Measurements from ENCODE around the gene GDPD1.
"Not testable (repeated sequence)": the region's sequence is repeated elsewhere in the genome, so short reads cannot be mapped to it uniquely, and the experiment has no call there.

GDPD1 gene

DNA sequence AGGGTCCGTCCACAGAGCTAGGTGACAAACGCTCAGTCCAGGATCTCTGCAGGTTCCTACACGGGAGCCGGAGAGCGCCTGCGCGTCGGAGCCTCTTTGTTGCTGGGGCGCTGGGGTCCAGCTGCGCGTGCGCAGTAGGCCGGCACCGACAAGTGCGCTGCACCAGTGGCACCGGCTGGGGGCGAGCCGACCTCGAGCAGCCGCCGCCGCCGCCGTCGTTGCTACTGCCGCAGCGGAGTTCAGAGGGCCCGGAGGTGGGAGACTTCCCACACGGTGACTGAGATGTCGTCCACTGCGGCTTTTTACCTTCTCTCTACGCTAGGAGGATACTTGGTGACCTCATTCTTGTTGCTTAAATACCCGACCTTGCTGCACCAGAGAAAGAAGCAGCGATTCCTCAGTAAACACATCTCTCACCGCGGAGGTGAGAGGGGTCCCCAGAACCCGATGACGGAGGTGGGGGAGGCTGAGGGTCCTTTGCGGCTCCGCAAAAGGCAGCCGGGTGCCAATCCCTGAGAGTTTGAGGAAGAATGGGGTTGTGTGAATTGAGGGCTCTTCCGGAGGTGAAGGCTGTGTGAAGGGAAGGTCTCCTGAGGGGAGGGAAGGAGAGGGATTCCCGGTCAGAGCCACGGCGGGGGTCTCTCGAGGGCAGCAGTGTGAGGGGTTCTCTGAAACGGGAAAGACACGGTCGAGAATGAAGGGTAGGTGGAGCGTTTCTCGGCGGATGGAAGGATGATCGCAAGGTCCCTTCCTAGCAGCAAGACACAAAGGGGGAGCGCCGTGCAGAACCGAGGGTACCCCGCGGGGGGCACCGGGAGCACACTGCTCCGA, at the start of gene GDPD1:
Gene GDPD1, plus strand, starts transcription at position 184 of the 831 bp plus-strand sequence. Its CDS starts 99 bp downstream, at position 283.
- H3K9me3 Mint-ChIP-seq: no peaks in the 10 kb centered on the region
- peak within 1 kb of the TSS; percentile 97 to 99 for H3K4me3 Mint-ChIP-seq
- peak; percentile 99 for ATAC-seq
- peak; percentile 97 to 98 for DNase-seq
- peaks cover 18% of the 10 kb centered on the region for H3K4me1 Mint-ChIP-seq
- H3K27ac Mint-ChIP-seq: peak within 1 kb of the TSS; percentile 94 to 98
- no peaks in the 10 kb centered on the region for H3K27me3 Mint-ChIP-seq

DNA sequence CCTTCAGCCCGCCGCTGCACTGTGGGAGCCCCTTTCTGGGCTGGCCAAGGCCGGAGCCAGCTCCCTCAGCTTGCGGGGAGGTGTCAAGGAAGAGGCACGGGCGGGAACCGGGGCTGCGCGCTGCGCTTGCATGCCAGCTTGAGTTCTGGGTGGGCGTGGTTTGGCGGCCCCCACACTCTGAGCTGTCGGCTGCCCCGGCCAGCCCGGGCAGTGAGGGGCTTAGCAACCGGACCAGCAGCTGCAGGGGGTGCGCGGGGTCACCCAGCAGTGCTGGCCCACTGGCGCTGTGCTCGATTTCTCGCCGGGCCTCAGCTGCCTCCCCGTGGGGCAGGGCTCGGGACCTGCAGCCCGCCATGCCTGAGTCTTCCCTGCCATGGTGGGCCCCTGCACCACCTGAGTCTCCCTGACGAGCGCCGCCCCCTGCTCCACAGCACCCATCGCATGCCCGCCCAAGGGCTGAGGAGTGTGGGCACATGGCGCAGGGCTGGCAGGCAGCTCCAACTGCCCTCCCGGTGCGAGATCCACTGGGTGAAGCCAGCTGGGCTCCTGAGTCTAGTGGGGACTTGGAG, 47.8 kb upstream of the GDPD1 start:
- H3K27ac Mint-ChIP-seq: no peak overlapping the region
- no peaks in the 10 kb centered on the region for H3K9me3 Mint-ChIP-seq
- no peak overlapping the region for H3K4me3 Mint-ChIP-seq
- no peaks in the 10 kb centered on the region for H3K27me3 Mint-ChIP-seq
- DNase-seq (no peak), ATAC-seq (no peak)
- H3K4me1 Mint-ChIP-seq: no peaks in the 10 kb centered on the region

DNA sequence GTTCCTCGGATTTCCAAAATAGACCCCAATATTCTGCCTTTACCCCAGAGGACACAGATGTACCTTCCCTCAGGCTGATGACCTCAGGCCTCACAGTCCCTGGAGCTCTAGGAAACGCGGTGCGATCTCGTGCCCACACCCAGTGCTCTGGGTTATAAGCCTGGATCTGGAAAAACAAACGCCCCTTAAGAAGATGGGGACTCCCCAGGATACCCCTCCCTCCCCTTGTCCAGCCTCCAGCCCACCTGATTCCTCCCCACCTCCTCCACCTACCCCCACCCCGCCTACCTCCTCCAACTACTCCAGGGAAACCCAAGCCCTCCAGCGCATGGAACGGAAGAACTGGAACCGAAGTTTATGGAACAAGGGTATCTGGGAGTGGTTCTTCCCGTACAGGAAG, 45.6 kb upstream of the GDPD1 start:
- Mint-ChIP-seq H3K9me3 (no peaks in the 10 kb centered on the region), H3K27ac (no peak overlapping the region), H3K4me1 (no peaks in the 10 kb centered on the region), H3K4me3 (no peak overlapping the region), H3K27me3 (no peaks in the 10 kb centered on the region)
- ATAC-seq (no peak), DNase-seq (no peak)

DNA sequence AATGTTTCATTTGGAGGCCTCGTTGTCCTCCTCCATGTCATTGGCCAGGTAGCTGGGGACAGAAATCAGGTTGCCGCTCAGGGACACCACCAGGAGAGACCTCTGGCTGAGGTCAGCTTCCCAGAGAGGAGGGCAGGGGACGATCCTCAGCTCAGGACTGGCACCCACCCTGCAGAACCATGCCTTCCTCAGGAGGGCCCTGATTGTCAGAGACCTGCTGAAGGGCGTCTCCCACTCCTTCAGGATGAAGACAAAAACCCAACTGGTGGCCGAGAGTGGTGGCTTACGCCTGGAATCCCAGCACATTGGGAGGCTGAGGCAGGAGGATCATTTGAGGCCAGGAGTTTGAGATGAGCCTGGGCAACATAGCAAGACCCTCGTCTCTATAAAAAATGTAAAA, 45.2 kb upstream of the GDPD1 start:
- Mint-ChIP-seq H3K27me3 (no peaks in the 10 kb centered on the region), H3K4me3 (no peak overlapping the region), H3K27ac (no peak overlapping the region), H3K9me3 (no peaks in the 10 kb centered on the region), H3K4me1 (no peaks in the 10 kb centered on the region)
- DNase-seq: no peak
- ATAC-seq: no peak

DNA sequence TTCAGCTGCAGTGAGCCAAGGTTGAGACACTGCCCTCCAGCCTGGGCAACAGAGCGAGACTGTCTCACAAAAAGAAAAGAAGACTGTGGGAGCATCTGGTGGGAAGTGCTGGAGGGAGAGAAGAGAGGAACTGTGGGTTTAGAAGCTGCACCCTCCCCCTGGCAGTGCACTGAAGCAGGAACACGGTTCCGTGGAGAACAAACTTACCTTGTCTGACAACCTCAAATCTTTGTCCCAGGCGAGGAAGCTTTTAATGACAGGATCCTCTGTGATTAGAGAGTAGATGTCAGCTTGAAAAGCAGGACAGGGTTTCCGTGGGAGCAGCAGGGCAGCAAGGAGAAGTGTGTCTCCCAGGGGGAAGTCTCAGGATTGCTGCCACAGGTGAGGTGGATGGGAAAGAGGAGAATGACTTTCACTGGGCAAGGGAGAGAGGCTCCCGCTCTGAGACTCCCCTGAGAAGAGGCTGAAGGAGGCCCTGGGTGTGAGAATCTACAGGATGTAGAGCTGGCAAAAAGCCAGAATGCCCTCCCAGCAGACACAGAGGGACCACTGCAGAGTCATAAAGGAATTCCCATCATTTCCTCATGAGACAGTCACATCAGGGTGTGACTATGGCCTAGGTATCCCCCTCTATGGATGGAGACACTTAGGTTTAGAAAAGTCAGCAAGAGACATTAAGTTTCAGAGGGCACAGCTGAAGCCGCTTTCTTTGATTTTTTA, 41.9 kb upstream of the GDPD1 start:
- Mint-ChIP-seq H3K4me1 (no peaks in the 10 kb centered on the region), H3K9me3 (no peaks in the 10 kb centered on the region), H3K27ac (peak overlapping the region in 1 of 2 donors; percentile 77), H3K27me3 (no peaks in the 10 kb centered on the region), H3K4me3 (no peak overlapping the region)
- ATAC-seq: no peak
- no peak for DNase-seq

DNA sequence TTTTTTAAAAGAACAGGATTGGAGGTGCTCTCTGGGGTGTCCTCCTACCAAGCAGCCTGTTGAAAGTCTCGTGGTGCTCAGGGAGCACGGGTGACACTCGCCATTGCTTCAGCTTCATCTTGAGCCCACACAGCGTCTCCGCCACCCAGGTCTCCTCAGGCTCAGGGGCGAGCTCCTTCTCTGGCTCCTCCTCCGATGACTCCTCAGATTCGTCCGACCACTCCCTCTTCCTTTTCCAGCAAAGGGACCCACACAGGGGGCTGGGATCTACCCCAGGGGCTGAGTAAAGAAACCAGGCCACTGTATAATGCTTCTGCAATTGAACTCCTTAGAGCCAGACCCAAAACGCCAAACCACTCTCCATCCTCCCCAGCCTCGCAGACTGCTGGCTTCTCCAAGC, 40.7 kb upstream of the GDPD1 start:
- not testable (repeated sequence) for H3K27ac Mint-ChIP-seq, DNase-seq, H3K4me1 Mint-ChIP-seq, ATAC-seq, H3K4me3 Mint-ChIP-seq, H3K9me3 Mint-ChIP-seq, H3K27me3 Mint-ChIP-seq

DNA sequence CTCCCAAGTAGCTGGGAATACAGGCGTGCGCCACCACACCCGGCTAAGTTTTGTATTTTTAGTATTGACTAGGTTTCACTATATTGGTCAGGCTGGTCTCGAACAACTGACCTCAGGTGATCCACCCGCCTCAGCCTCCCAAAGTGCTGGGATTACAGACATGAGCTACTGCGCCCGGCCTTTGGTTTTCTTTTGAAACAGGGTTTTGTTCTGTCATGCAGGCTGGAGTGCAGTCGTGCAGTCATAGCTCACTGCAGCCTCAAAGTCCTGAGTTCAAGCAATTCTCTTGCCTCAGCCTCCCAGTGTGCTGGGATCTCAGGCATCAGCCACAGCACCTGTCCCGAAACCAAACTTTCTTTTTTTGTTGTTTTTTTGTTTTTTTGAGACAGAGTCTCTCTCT, 39.7 kb upstream of the GDPD1 start:
- no peaks in the 10 kb centered on the region for H3K4me1 Mint-ChIP-seq
- H3K27me3 Mint-ChIP-seq: no peaks in the 10 kb centered on the region
- H3K4me3 Mint-ChIP-seq: no peak overlapping the region
- ATAC-seq (no peak), DNase-seq (no peak)
- no peak overlapping the region for H3K27ac Mint-ChIP-seq
- H3K9me3 Mint-ChIP-seq: no peaks in the 10 kb centered on the region

DNA sequence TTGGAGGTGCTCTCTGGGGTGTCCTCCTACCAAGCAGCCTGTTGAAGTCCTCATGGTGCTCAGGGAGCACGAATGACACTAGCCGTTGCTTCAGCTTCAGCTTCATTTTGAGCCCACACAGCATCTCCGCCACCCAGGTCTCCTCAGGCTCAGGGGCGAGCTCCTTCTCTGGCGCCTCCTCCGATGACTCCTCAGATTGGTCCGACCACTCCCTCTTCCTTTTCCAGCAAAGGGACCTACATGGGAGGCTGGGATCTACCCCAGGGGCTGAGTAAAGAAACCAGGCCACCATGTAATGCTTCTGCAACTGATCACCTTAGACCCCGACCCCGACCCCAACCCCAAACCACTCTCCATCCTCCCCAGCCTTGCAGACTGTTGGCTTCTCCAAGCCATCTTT, 38.8 kb upstream of the GDPD1 start:
- ATAC-seq: no peak
- H3K9me3 Mint-ChIP-seq: no peaks in the 10 kb centered on the region
- H3K4me1 Mint-ChIP-seq: no peaks in the 10 kb centered on the region
- DNase-seq: no peak
- no peaks in the 10 kb centered on the region for H3K27me3 Mint-ChIP-seq
- no peak overlapping the region for H3K27ac Mint-ChIP-seq
- H3K4me3 Mint-ChIP-seq: no peak overlapping the region

DNA sequence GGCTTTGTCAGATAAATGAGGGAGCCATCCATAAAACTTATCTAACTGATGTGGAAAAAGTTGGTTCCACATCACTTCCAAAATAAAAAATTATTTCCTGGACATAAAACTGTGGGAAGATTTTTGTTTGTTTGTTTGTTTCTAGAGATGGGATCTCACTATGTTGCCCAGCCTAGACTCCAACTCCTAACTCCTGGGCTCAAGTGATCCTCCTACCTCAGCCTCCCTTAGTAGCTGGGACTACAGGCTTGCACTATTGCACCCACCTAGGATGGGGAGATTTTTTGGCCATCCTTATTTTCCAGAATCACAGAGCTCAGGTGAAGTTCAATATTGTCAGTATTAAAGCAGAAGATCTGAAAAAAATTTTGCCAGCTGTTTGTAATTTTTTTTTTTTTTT, 34.3 kb upstream of the GDPD1 start:
- ATAC-seq: no peak
- DNase-seq: no peak
- H3K4me3 Mint-ChIP-seq: no peak overlapping the region
- H3K4me1 Mint-ChIP-seq: no peaks in the 10 kb centered on the region
- H3K9me3 Mint-ChIP-seq: no peaks in the 10 kb centered on the region
- no peaks in the 10 kb centered on the region for H3K27me3 Mint-ChIP-seq
- no peak overlapping the region for H3K27ac Mint-ChIP-seq

DNA sequence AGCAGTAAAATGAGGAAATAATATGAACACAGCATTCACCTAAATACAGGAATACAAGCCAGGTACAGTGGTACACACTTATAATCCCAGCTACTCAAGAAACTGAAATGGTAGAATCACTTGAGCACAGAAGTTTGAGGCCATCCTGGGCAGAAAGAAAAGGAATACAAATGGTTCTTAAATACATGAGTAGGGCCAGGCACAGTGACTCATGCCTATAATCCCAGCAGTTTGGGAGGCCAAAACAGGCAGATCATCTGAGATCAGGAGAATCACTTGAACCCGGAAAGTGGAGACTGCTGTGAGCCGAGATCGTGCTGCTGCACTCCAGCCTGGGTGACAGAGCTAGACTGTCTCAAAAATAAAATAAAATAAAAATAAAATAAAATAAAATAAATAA, 33.5 kb upstream of the GDPD1 start:
- no peaks in the 10 kb centered on the region for H3K27me3 Mint-ChIP-seq
- no peaks in the 10 kb centered on the region for H3K9me3 Mint-ChIP-seq
- H3K4me1 Mint-ChIP-seq: no peaks in the 10 kb centered on the region
- no peak for ATAC-seq
- no peak overlapping the region for H3K27ac Mint-ChIP-seq
- no peak for DNase-seq
- H3K4me3 Mint-ChIP-seq: no peak overlapping the region

DNA sequence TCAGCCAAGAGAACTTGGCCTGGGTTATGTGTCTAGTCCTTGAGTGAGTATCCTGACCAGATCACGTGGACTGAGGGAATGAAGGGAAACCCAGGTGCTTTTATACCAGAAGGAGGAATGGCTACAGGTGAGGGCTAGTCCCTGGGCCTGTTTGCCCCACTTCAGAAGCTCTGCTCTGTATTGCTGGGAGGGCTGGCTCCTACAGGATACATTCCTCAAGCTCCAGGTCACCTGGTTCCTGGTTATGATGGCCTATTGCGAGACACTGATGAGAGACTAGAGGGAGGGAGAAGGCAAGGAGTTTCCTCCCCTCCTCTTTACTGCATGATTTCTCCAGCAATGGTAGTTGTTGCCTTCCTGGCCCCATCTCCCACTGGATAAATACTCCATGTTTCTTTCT, 29.5 kb upstream of the GDPD1 start:
- H3K27ac Mint-ChIP-seq: no peak overlapping the region
- ATAC-seq: no peak
- H3K4me1 Mint-ChIP-seq: no peaks in the 10 kb centered on the region
- H3K27me3 Mint-ChIP-seq: no peaks in the 10 kb centered on the region
- no peaks in the 10 kb centered on the region for H3K9me3 Mint-ChIP-seq
- no peak overlapping the region for H3K4me3 Mint-ChIP-seq
- DNase-seq: no peak

DNA sequence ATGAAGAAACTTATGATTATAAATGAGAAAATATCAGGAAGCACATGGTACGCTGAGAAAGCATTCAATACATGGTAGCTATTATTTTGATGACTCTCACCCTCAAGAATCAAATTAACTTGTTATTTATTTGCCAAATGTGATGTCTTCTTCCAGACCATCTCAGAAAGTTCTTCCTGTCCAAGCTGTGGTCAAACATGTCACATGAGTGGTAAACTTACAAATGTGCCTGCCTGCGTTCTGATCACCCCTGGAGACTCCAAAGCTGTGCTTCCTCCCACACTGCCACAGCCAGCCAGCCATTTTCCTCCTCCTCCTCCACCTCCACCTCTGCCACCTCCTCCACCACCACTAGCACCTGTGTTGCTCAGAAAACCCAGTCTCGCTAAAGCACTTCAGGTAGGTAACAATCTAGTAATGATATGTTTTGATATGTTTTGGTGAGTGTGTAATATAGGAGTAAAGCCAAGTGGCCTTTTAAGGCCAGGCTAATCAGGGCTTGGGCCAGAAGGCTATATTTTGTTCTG, 26.9 kb upstream of the GDPD1 start:
- Mint-ChIP-seq H3K27ac (no peak overlapping the region), H3K4me3 (no peak overlapping the region)
- ATAC-seq: no peak

DNA sequence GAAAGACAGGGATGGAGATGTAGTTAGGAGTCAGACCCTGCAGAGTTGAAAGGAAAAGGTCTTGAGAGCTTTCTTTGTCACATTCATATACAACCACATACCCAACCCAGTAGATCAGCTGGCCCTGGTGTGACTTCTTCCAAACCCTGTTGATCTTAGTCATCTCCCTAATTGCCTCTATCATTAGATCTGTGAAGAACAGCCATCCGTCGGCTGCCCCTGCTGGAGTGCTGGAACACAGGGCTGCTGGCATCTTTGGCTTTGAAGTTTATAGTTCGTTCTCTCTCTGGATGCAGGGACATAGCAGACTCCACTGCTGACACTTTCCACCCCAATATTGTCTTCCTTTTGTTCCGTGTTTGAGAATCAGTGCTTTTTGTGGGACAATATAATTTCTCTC, 20.9 kb upstream of the GDPD1 start:
- no peak for DNase-seq
- ATAC-seq: no peak
- Mint-ChIP-seq H3K4me1 (no peaks in the 10 kb centered on the region), H3K4me3 (no peak overlapping the region), H3K27ac (no peak overlapping the region), H3K27me3 (no peaks in the 10 kb centered on the region), H3K9me3 (no peaks in the 10 kb centered on the region)

More for the DNA sequence above, 26.9 kb upstream of the GDPD1 start:
- no peak for DNase-seq
- Mint-ChIP-seq H3K27me3 (no peaks in the 10 kb centered on the region), H3K9me3 (no peaks in the 10 kb centered on the region), H3K4me1 (no peaks in the 10 kb centered on the region)

DNA sequence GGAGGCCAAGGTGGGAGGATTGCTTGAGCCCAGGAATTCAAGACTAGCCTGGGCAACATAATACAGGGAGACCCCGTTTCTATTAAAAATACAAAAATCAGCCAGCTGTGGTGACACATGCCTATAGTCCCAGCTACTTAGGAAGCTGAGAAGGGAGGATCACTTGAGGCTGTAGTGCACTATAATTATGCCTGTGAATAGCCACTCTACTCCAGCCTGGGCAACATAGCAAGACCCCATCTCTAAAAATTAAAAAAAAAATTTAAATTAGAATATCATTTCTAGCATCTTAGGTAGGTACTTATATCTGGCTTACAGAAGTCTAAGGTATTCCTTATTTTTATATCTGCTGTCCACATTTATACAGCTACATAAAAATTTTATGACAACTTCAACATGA, 18.0 kb upstream of the GDPD1 start:
- Mint-ChIP-seq H3K27ac (no peak overlapping the region), H3K9me3 (no peaks in the 10 kb centered on the region), H3K4me1 (no peaks in the 10 kb centered on the region), H3K27me3 (no peaks in the 10 kb centered on the region), H3K4me3 (no peak overlapping the region)
- ATAC-seq (no peak), DNase-seq (no peak)

DNA sequence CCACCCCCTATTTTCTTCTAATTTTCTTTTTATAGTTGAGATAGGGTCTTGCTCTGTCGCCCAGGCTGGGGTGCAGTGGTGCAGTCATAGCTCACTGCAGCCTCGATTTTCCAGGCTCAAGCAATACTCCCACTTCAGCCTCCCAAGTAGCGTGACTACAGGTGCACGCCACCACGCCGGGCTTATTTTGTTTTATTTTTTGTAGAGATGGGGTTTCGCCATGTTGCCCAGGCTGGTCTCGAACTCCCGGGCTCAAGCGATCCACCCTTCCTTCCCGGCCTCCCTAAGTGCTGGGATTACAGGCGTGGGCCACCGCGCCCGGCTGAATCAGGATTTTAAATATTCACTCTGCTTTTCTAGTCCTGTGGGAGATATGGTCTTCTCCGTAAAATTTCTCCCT, 941 bp upstream of the GDPD1 start:
- no peak for ATAC-seq
- no peaks in the 10 kb centered on the region for H3K9me3 Mint-ChIP-seq
- H3K27me3 Mint-ChIP-seq: no peaks in the 10 kb centered on the region
- no peak for DNase-seq
- peak overlapping the region; percentile 97 to 99 for H3K4me3 Mint-ChIP-seq
- peaks cover 18% of the 10 kb centered on the region for H3K4me1 Mint-ChIP-seq
- H3K27ac Mint-ChIP-seq: no peak overlapping the region

DNA sequence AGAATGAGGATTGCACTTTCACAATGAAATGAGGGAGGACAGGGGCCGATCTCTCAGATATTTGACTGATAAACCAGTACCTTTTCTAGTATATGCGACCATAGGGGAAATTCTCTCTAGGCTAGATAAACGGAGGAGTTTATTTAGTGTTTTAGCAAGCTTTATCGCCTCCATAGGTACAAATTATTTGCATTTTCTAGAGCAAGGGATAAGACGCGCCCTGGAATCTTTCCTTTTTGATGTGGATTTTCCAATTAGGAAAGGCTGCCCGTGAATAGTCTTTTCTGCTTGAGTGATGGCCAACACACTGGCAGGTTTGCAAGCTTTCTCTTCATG, 351 bp upstream of the GDPD1 start:
- peaks cover 18% of the 10 kb centered on the region for H3K4me1 Mint-ChIP-seq
- H3K4me3 Mint-ChIP-seq: peak overlapping the region; percentile 97 to 99
- H3K27ac Mint-ChIP-seq: peak overlapping the region in 1 of 2 donors; percentile 98
- DNase-seq (no peak), ATAC-seq (no peak)
- no peaks in the 10 kb centered on the region for H3K9me3 Mint-ChIP-seq
- H3K27me3 Mint-ChIP-seq: no peaks in the 10 kb centered on the region

Data from stimulated activated naive CD8-positive, alpha-beta T cell treated with anti-CD3 and anti-CD28 coated beads, Interleukin-15, amount 100 ng/mL, for 72 hours (primary cell).